Measurements from ENCODE around the gene BMERB1.

Gene BMERB1

DNA sequence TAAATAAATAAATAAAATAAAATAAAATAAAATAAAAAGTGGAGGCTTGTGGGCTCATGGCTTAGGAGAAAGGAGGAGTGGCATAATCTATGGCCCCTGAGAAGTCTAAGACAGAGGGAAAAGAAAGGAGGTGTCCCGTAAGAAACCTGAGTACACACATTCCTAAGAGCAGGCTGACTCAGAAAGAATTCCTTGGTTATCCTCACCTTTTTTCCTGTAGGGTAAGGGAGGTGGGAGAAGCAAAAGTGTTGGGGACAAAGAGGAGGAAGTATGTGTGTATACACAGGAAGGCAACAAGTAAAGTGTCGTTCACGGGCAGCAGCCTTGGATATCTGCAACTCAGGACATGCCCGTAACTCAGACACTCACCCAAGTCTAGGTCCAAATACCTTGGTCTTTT, 179.3 kb downstream of the BMERB1 start:
- DNase-seq (ENCODE audit: low read depth in 2 of 2) = no peak

DNA sequence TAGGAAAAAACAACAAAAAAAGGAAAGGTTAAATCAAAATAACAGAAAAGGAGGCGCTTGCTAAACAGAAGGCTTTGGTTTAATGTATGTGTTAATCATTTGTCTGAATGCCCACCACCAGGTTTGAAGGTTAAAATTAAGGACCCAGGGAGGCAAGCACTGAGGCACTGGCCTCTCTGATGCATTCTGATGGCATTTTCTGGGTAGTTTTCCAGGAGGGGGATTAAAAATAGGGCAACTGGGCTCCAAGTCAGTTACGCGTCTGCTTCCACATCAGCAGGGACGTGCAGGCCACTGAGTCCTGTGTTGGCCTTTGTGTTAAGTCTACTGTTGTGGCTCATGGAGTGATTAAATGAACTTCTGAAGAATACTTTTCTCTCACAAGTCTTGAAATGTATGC, 181.6 kb downstream of the BMERB1 start:
- no peak for DNase-seq (ENCODE audit: low read depth in 2 of 2)

DNA sequence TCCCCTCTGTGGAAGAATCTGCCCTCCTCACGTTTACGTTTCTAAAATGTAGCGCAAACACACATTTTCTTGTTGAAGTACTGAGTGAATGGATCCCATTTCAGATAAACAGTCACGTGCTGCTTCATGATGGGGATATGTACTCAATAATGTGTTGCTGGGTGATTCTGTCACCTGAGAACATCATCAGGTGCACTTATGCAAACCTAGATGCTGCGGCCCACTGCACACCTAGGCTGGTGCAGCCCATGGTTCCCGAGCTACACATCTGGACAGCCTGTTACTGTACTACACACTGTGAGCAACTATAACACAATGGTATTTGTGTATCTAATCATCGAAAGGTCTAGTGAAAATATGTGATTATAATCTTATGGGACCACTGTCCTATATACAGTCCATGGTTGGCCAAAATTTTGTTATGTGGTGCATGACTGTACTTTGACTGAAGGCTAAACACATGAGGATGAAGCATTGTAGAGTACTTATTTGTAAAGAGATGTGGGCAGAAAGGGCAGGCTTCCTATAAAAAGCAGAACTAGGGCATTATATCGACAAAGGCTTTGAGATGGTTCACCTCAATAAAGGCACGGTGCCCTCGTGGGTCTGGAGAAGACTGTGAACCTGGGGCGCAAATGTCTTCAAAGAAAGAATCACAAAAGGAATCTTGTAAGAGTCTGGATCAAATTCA, 182.2 kb downstream of the BMERB1 start:
- DNase-seq (ENCODE audit: low read depth in 2 of 2) = no peak

DNA sequence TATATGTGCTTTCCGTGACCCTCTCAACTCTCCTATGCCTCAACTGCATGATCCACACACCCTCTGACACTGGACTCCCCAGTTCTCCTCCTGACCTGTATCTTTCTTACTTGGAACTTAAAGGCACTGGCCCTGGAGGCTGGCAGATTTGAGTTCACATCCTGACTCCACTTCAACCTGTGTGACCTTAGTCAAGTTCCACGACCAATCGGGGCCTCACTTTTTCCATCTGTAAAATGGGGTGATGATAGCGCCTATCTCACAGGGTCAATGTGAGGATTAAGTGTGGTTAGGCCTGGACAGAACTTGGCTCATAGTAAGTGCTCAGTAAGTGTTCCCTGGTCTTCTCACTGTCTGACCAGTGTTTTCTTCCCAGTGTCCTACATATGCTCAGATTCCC, 183.5 kb downstream of the BMERB1 start:
- DNase-seq (ENCODE audit: low read depth in 2 of 2) = no peak

DNA sequence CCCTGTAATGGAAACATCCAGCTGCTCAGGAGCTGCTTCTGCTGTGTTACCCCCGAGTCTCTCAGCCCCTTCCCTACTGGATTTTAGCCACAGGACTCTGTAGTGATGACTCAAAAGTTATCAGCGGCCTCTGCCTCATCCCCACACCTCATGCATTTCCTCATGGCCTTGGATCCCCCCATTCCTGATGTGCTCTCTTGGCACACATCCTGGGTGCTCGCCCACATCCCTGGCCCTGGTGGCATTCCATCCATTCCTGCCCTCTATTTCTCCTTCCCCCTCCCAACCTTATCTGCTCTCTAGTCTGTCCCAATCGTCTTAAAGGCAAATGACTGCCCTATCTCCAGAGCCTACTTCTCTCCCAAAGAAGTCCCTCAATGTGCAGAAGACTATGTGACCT, 184.0 kb downstream of the BMERB1 start:
- DNase-seq (ENCODE audit: low read depth in 2 of 2) = no peak

DNA sequence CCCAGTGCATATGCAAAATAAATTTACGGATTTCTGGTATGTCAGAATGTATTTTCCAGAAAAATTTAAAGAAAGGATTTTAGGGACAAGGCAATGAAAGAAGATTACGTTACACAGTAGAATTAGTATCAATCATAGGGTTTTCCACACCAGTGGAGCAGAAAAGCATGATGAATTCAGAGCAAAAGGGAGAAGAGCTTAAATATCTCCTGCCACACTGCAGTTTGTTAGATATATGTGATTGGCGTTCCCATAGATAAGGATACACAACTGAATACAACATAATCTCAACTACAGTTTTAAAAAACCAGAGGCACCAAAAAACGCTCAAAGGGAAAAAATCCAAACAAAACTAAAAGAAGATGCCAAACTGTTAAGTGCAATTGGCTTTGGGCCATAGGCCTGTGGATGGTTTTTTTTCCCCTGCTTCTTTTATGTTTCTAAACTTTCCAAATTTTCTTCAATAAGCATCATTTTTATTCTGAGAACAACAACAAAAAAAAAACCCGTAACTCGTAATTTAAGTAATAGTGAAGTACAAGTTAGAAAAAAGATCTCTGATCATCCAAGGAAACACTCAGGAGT, 186.3 kb downstream of the BMERB1 start:
- DNase-seq (ENCODE audit: low read depth in 2 of 2) = no peak

DNA sequence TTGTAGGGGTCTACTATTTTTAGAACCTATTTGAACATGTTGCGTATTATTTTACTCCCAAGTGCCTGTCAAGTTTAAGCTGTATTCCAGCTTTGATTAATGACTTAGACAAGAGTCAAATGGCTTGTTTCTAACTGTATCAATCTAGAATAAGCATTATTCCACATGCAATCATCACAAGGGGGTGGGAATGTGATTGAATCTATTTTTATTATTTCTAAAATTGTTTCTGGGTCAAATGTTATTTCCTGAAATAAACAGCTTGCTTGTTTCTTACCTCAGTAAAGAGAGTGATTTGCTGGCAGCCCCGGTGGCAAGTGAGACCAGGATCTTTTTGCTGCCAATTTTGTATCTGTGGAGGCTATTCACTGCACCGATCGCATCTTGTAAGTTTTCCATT, 187.1 kb downstream of the BMERB1 start:
- no peak for DNase-seq (ENCODE audit: low read depth in 2 of 2)

DNA sequence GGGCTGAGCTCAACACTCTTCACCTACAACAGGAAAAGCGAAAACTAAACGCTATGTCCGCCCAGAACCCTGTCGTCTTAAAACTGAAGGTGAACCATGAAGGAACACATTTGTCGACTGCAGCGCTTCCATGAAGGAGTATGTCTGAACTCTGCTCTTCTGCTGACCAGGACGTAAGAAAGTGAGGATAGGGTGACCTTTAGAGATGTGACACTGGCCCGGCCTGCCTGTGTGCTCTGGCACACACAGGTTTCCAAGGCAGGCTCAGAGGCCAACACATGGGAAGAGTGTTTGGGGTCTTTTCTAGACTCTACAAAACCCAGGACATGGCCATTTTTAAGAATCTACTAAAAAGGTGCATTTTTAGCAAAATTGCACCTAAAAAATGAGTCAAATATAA, 187.5 kb downstream of the BMERB1 start:
- no peak for DNase-seq (ENCODE audit: low read depth in 2 of 2)

DNA sequence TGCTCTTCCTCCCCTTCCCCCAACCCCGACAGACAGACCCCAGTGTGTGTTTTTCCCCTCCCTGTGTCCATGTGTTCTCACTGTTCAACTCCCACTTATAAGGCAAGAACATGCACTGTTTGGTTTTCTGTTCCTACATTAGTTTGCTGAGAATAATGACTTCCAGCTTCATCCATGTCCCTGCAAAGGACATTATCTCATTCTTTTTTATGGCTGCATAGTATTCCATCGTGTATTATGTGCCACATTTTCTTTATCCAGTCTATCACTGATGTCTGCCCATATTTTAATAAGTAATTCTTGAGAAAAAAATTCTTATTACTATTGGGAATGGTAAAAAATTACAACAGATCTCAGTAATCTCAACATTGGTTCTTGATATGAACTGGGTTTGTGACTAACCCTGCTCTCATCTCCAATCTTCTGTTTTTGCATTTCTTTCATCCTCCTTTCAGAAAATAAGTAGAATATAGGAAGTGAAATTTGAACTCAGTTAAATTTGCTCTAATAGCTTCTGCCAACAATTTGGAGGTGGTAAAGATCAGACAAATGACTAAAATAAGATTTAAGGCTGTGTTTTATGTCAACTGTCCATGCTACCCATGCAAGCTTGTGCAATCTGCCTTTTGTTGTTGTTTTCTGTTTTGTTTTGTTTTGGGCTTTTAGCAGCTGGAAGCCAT, 197.5 kb downstream of the BMERB1 start:
- DNase-seq (ENCODE audit: low read depth in 2 of 2) = no peak

DNA sequence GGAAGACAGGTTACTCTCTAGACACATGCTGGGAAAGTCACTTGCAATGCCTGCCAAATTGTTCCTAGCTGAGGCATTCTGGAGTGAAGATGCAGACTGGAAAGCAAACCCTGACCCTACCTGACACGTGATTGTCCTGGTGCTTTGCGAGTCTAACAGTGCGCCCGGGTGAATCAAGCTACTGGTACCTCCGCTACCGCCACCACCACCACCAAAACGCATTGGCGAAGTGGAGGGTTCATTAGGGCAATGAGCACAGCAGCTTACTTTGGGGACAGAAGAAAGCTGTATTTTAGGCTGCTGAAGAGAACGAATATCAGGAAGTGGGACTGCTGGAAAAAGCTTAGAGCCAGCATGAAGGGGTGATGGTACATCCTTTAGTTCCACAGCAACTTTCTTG, 201.5 kb downstream of the BMERB1 start:
- no peak for DNase-seq (ENCODE audit: low read depth in 2 of 2)

DNA sequence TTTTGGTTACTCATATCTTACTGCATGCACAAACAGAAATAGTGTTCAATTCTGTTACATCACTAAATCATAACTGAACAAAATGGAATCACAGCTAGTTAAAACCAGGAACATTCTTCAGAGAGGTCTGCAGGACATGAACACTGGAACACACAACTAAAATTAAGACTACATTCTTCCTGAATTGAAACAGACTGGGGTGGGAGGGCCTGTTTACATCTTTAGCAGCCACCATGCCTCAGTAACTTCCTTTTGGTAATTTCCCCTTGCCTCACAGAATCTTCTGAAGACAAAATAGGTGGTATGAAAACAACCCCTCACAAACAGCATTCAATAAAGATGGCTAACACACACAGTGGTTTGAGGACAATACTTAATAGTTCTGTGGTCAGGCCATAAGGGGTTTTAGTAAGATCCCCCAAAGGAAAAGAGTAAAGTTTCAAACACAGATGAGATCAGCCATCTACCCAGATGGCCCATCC, 202.0 kb downstream of the BMERB1 start:
- DNase-seq (ENCODE audit: low read depth in 2 of 2) = no peak

Measured in stimulated activated CD4-positive, alpha-beta T cell treated with anti-CD3 and anti-CD28 coated beads, Interleukin-4, amount 100 ng/mL, for 48 hours (primary cell).